Pons (tissue), 1 donor: Measurements from ENCODE around the gene IRAK2.
A peak's percentile ranks its signal among the peaks of the same experiment; 100 is the strongest.

Source experiments
- DNase-seq: peaks from one replicate; pipeline ENCODE4 v3.0.0-alpha.2; 2016; ENCODE audit warnings: low spot score

IRAK2 gene

GRCh38 chr3:10284496-10284895 lies 119.8 kb downstream of the IRAK2 start:
- DNase-seq, result no peak

GRCh38 chr3:10285272-10286132 lies 120.8 kb downstream of the IRAK2 start:
- no peak for DNase-seq

- DNase-seq, result no peak
Observed at GRCh38 chr3:10286133-10286524, 121.4 kb downstream of the IRAK2 start.

GRCh38 chr3:10286596-10287295 lies 122.0 kb downstream of the IRAK2 start:
- DNase-seq, result peak; percentile 53

- DNase-seq, result no peak
Observed at GRCh38 chr3:10287936-10288574, 123.3 kb downstream of the IRAK2 start.

GRCh38 chr3:10288575-10288960 lies 123.8 kb downstream of the IRAK2 start:
- no peak for DNase-seq

- DNase-seq, result no peak
Observed at GRCh38 chr3:10289077-10289476, 124.4 kb downstream of the IRAK2 start.

- no peak for DNase-seq
Observed at GRCh38 chr3:10289787-10290355, 125.2 kb downstream of the IRAK2 start.

- no peak for DNase-seq
Observed at GRCh38 chr3:10290481-10291176, 125.9 kb downstream of the IRAK2 start.

- no peak for DNase-seq
Observed at GRCh38 chr3:10291641-10292040, 126.9 kb downstream of the IRAK2 start.

- peak; percentile 38 for DNase-seq
Observed at GRCh38 chr3:10292505-10293419, 128.0 kb downstream of the IRAK2 start, which contains the start of gene GHRL. Gene GHRL (minus strand): TSS chr3:10292947. CDS start chr3:10290180, 2,767 bp downstream.
